ENCODE measurements around the gene SKA2. TPM values are rescaled to one million over a fixed set of nuclear protein-coding genes. Genes with fewer than 3 reads are reported as not detected.

The SKA2 gene
- total and polyA plus RNA-seq, 9 of the 15 experiments (the other 6 are each of a cell fraction or from before 2014, with no cell fraction given): 58.1 to 183 (median 133) TPM

GRCh38 chr17:59154721-59155438 is at the start of gene SKA2 (continued):
- TF ChIP-seq, protein P1, sequence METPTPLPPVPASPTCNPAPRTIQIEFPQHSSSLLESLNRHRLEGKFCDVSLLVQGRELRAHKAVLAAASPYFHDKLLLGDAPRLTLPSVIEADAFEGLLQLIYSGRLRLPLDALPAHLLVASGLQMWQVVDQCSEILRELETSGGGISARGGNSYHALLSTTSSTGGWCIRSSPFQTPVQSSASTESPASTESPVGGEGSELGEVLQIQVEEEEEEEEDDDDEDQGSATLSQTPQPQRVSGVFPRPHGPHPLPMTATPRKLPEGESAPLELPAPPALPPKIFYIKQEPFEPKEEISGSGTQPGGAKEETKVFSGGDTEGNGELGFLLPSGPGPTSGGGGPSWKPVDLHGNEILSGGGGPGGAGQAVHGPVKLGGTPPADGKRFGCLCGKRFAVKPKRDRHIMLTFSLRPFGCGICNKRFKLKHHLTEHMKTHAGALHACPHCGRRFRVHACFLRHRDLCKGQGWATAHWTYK (CRISPR knock-in tag; IDR thresholded peaks at IDR 0.05): peak; percentile 33; the same call in 1 of the 2 replicates
- no peak for TF ChIP-seq NR4A1 (CRISPR knock-in tag; IDR thresholded peaks at IDR 0.05)
- TF ChIP-seq NR4A1 (tag; IDR thresholded peaks at IDR 0.05): peak; percentile 52; the same call in 1 of the 2 replicates
- TF ChIP-seq MYC (IDR thresholded peaks at IDR 0.05; ENCODE audit: low read depth, low read length): peak; percentile 64
- no peak for TF ChIP-seq MYC (CRISPR knock-in tag; IDR thresholded peaks at IDR 0.05; ENCODE audit: borderline replicate concordance, low read depth)
- no peak for TF ChIP-seq RAD51 (IDR thresholded peaks at IDR 0.05; ENCODE audit: borderline replicate concordance, low read depth)
- 0 out of 2 replicates have a peak, but pooled peaks have one; percentile 62 for TF ChIP-seq FOXJ2 (tag; IDR thresholded peaks at IDR 0.05)

DNA sequence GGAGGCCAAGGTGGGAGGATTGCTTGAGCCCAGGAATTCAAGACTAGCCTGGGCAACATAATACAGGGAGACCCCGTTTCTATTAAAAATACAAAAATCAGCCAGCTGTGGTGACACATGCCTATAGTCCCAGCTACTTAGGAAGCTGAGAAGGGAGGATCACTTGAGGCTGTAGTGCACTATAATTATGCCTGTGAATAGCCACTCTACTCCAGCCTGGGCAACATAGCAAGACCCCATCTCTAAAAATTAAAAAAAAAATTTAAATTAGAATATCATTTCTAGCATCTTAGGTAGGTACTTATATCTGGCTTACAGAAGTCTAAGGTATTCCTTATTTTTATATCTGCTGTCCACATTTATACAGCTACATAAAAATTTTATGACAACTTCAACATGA is 47.3 kb upstream of the SKA2 start:
- FAIRE-seq: no peak
- CTCF ChIA-PET (ENCODE audit: low intra/inter-chr PET ratio): interaction anchor here (0.7 kb wide), 1 partner anchor 108 kb away, joined by 3 read pairs; no protein-coding TSS in a partner anchor
- peaks cover 49% of the 10 kb centered on the region; the same call in 2 of the 3 replicates for H3K36me3 ChIP-seq (ENCODE audit: control insufficient read depth, insufficient read depth, low read length)

More for the DNA sequence above, 47.3 kb upstream of the SKA2 start:
- Histone ChIP-seq H4K20me1 (replicated peaks; ENCODE audit: control insufficient read depth, insufficient read depth, low read length) (no peaks in the 10 kb centered on the region), H3K9ac (ENCODE audit: insufficient read depth in 1 of 2, low read depth in 2 of 2, low read length in 2 of 2) (no peak overlapping the region), H3K9me1 (ENCODE audit: control insufficient read depth, insufficient read depth, low read length) (no peaks in the 10 kb centered on the region), H2AFZ (ENCODE audit: low read depth, low read length) (no peak overlapping the region), H3K27me3 (ENCODE audit: control insufficient read depth in 2 of 2, insufficient read depth in 2 of 2, low read length in 2 of 2) (no peaks in the 10 kb centered on the region), H3K4me3 (no peak overlapping the region), H3K79me2 (ENCODE audit: control insufficient read depth, insufficient read depth, low read length) (no peaks in the 10 kb centered on the region), H3K27ac (ENCODE audit: extremely low read depth, low read depth, low read length) (no peak overlapping the region), H3K4me1 (replicated peaks in 1 of 2; ENCODE audit: control insufficient read depth in 2 of 2, insufficient read depth in 2 of 2, low read length in 2 of 2) (no peaks in the 10 kb centered on the region), H3K4me2 (ENCODE audit: insufficient read depth, low read length) (no peak overlapping the region), H3K9me3 (replicated peaks; ENCODE audit: control insufficient read depth, insufficient read depth, low read depth, low read length) (no peaks in the 10 kb centered on the region)
- no peak for ATAC-seq
- no peak for DNase-seq (ENCODE audit: extremely low read depth in 1 of 4, low spot score in 3 of 4)
- BruUV-seq (replicated peaks): TSS peak; percentile 52
- in situ Hi-C loops (cut with MboI) (no loop called here), intact Hi-C loops (cut with micrococcal nuclease) (no loop called here)
- POLR2A ChIA-PET: no interaction called here
- 88% methylated on average over 1 of the region's 1 CpG for WGBS (ENCODE audit: insufficient coverage, low coverage, missing lambda C conversion rate)
- TF ChIP-seq TFAP4 (CRISPR knock-in tag; IDR thresholded peaks at IDR 0.05; ENCODE audit: borderline replicate concordance) (no peak), ZNF121 (CRISPR knock-in tag; conservative IDR thresholded peaks at IDR 0.05) (peak; percentile 78), BCL6 (CRISPR knock-in tag; IDR thresholded peaks at IDR 0.05) (no peak), RBM25 (IDR thresholded peaks at IDR 0.05; ENCODE audit: low read depth, low read length, severe bottlenecking) (peak; percentile 34)

Data from K562 (cell line).